Measurements from ENCODE around the gene CBFA2T2.
"Not testable (repeated sequence)": the region's sequence is repeated elsewhere in the genome, so short reads cannot be mapped to it uniquely, and the experiment has no call there.

The CBFA2T2 gene

DNA sequence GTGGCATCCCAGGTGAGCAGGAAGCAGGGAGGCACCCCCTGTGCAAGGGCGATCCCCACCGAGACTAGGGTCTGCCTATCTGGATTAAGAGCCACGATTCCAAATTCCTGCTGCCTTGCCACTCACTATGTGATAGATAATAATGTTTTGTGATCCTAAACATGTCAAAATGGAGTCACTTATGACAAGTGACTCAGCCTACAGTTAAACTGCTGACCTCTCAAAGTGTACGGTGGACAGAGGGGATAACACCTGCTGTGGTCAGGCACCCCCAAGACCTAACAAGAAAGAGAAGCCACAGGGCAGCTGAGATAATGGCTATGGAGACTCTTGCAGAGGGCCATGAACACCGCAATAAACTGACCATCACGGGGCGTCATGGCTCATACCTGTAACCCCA, 30.3 kb upstream of the CBFA2T2 start:
- TF ChIP-seq, protein P1, sequence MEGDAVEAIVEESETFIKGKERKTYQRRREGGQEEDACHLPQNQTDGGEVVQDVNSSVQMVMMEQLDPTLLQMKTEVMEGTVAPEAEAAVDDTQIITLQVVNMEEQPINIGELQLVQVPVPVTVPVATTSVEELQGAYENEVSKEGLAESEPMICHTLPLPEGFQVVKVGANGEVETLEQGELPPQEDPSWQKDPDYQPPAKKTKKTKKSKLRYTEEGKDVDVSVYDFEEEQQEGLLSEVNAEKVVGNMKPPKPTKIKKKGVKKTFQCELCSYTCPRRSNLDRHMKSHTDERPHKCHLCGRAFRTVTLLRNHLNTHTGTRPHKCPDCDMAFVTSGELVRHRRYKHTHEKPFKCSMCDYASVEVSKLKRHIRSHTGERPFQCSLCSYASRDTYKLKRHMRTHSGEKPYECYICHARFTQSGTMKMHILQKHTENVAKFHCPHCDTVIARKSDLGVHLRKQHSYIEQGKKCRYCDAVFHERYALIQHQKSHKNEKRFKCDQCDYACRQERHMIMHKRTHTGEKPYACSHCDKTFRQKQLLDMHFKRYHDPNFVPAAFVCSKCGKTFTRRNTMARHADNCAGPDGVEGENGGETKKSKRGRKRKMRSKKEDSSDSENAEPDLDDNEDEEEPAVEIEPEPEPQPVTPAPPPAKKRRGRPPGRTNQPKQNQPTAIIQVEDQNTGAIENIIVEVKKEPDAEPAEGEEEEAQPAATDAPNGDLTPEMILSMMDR (IDR thresholded peaks at IDR 0.05): no peak
- Mint-ChIP-seq H3K4me3 (no peak overlapping the region), H3K9me3 (no peaks in the 10 kb centered on the region), H3K4me1 (peaks cover 3% of the 10 kb centered on the region), H3K27ac (no peak overlapping the region), H3K27me3 (ENCODE audit: low read depth, poor library complexity) (peaks cover 65% of the 10 kb centered on the region), H3K36me3 (ENCODE audit: low read depth) (no peaks in the 10 kb centered on the region)
- no peak for DNase-seq

DNA sequence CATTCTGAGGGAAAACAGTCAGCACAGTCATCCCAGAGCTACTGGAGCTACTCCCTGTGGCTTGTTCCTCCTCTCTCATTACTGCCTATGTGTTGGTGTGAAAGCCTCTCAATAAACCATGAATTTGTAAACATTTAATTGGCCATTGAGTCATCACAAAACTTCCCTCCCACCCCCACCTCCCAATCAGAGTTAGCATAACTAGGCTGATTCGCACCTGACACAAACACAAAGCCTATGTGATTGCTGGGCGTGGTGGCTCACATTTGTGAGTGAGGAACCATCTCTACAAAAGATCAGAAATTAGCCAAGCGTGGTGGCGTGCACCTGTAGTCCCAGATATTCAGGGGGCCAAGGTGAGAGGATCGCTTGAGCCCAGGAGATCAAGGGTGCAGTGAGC, 29.2 kb upstream of the CBFA2T2 start:
- Mint-ChIP-seq H3K9me3 (no peaks in the 10 kb centered on the region), H3K27ac (no peak overlapping the region), H3K4me3 (no peak overlapping the region), H3K4me1 (peaks cover 14% of the 10 kb centered on the region), H3K27me3 (ENCODE audit: low read depth, poor library complexity) (peaks cover 57% of the 10 kb centered on the region), H3K36me3 (ENCODE audit: low read depth) (no peaks in the 10 kb centered on the region)
- TF ChIP-seq, protein P1 (IDR thresholded peaks at IDR 0.05): no peak
- DNase-seq: no peak

DNA sequence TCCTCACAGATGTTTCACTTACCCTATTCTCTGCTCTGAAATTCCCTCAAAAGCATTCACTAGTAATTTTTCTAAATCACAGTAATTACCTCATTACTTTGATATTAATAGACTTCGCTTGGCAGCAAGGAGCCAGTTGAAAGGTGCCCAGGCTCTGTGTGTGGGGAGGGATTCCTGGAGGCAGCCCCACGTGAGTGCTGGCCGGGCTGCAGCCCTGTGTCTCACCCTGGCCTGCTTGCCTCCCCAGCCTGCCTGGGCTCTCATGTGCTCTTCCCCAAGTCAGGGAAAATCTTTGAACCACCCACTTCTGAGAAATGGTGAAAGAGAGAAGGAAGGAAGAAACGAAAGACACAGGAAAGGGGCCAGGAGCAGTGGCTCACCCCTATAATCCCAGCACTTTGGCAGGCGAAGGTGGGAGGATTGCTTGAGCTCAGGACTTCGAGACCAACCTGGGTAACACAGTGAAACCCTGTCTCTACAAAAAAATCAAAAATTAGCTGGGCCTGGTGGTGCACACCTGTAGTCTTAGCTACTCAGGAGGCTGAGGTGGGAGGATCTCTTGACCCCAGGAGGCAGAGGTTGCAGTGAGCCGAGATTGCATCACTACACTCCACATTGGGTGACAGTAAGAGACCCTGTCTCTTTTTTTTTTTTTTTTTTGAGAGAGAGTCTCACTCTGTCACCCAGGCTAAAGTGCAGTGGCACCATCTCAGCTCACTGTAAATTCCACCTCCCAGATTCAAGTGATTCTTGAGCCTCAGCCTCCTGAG, 26.4 kb upstream of the CBFA2T2 start:
- H3K4me3 Mint-ChIP-seq: no peak overlapping the region
- H3K36me3 Mint-ChIP-seq (ENCODE audit: low read depth): no peaks in the 10 kb centered on the region
- peaks cover 18% of the 10 kb centered on the region for H3K4me1 Mint-ChIP-seq
- TF ChIP-seq, protein P1 (IDR thresholded peaks at IDR 0.05): no peak
- H3K9me3 Mint-ChIP-seq: no peaks in the 10 kb centered on the region
- peaks cover 67% of the 10 kb centered on the region for H3K27me3 Mint-ChIP-seq (ENCODE audit: low read depth, poor library complexity)
- DNase-seq: no peak
- no peak overlapping the region for H3K27ac Mint-ChIP-seq

DNA sequence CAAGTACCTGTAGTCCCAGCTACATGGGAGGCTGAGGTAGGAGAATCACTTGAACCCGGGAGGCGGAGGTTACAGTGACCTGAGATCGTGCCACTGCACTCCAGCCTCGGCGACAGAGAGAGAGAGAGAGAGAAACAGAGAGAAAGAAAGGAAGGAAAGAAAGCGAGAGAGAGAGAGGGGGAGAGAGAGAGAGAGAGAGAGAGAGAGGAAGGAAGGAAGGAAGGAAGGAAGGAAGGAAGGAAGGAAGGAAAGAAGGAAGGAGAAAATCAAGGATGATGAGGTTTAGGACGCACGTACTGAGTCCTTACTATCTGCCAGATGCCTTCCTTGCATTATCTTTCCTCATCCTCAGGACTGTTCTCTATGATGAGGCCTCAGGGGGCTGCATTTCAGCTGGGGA, 25.1 kb upstream of the CBFA2T2 start:
- H3K36me3 Mint-ChIP-seq (ENCODE audit: low read depth); DNase-seq; H3K4me3 Mint-ChIP-seq; H3K9me3 Mint-ChIP-seq; H3K27ac Mint-ChIP-seq: not testable (repeated sequence)
- Mint-ChIP-seq H3K27me3 (ENCODE audit: low read depth, poor library complexity) (peaks cover 73% of the 10 kb centered on the region), H3K4me1 (peaks cover 18% of the 10 kb centered on the region)

DNA sequence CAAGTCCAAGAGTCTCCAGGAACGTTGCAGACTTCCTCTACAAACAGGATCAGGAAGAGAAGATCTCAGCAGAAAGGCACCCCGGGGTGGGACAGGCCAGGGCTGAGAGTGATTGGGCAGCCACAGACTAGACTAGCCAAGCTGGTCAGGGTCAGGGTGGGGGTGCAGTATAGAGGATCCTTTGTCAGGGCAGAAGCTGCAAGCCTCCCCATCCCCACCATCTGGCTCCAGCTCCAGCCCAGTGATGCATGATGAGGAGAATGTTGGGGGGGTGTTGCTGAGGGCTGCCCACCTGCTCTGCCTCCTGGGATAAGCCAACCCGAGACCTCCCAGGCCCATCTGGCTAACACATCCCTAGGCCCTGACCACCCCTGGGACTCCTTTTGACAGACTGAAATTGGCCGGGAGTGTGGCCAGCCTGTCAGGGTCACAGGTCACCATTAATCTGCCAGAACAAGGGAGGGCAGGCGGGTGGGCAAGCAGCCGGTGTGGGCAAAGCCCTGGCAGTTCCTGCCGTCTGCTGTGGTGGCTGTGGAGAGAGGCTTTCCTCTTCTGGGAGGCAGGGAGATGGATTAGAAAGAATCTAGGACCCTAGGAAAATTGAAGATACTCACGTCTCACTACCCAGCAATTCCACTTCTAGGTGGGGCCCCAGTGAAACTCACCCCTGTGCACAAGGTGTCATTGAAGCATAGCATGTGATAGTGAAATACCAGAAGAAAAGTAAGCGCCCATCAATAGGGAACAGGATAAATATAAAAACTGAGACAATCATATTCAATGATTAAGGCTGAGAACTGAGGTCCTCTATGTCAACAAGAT, 24.2 kb upstream of the CBFA2T2 start:
- H3K36me3 Mint-ChIP-seq (ENCODE audit: low read depth): no peaks in the 10 kb centered on the region
- H3K27me3 Mint-ChIP-seq (ENCODE audit: low read depth, poor library complexity): peaks cover 73% of the 10 kb centered on the region
- H3K4me1 Mint-ChIP-seq: peaks cover 18% of the 10 kb centered on the region
- H3K9me3 Mint-ChIP-seq: no peaks in the 10 kb centered on the region
- no peak overlapping the region for H3K27ac Mint-ChIP-seq
- DNase-seq: peak; percentile 74
- TF ChIP-seq, protein P1 (IDR thresholded peaks at IDR 0.05): no peak
- no peak overlapping the region for H3K4me3 Mint-ChIP-seq

DNA sequence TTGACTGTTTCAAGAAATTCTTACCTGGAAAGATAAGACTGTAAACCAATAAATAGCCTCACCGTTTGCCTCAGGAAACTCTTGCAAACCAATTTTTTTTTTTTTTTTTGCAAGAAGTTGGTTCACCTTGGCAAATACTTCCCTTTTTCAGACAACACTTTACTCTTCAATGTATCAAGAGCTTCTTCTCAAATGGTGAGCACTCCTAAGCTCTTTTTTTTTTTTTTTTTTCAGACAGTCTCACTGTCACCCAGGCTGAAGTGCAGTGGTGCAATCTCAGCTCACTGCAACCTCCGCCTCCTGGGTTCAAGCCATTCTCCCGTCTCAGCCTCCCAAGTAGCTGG, 23.6 kb upstream of the CBFA2T2 start:
- TF ChIP-seq, protein P1 (IDR thresholded peaks at IDR 0.05): no peak
- H3K4me1 Mint-ChIP-seq: peaks cover 18% of the 10 kb centered on the region
- peaks cover 73% of the 10 kb centered on the region for H3K27me3 Mint-ChIP-seq (ENCODE audit: low read depth, poor library complexity)
- no peak overlapping the region for H3K27ac Mint-ChIP-seq
- H3K4me3 Mint-ChIP-seq: no peak overlapping the region
- no peaks in the 10 kb centered on the region for H3K9me3 Mint-ChIP-seq
- H3K36me3 Mint-ChIP-seq (ENCODE audit: low read depth): no peaks in the 10 kb centered on the region
- DNase-seq: no peak
